Activated naive CD8-positive, alpha-beta T cell treated with anti-CD3 and anti-CD28 coated beads, Interleukin-2, amount 10 ng/mL, durations not matched to agents 7 days and 5 days (primary cell): ENCODE results near the gene STK26. TPM values are rescaled to one million over a fixed set of nuclear protein-coding genes. Genes with fewer than 3 reads are reported as not detected.

Experiments used
- ATAC-seq: fragments of 150-1000 bp; cut with Tn5 transposase; one replicate; pipeline ENCODE4 v1.10.0; 2021; ENCODE audit warnings: low read depth, moderate library complexity
- POLR2A ChIA-PET: fragments of 350-600 bp; sonication (Branson Sonifier 250); formaldehyde crosslinking; loops from one replicate; lab custom pipeline; 2021; ENCODE audit warnings: antibody characterized with exemption; lab: Charles Lee
- DNase-seq: peaks from one replicate; pipeline ENCODE4 v3.0.0; 2021
- H3K27ac Mint-ChIP-seq: one replicate; pipeline ENCODE4 v1.8.0; 2022; ENCODE audit warnings: mild to moderate bottlenecking, mixed read lengths
- H3K27me3 Mint-ChIP-seq: one replicate; pipeline ENCODE4 v1.8.0; 2022; ENCODE audit warnings: mild to moderate bottlenecking, moderate library complexity, mixed read lengths
- H3K36me3 Mint-ChIP-seq: one replicate; pipeline ENCODE4 v1.8.0; 2021; ENCODE audit warnings: mild to moderate bottlenecking, mixed read lengths
- H3K4me1 Mint-ChIP-seq: one replicate; pipeline ENCODE4 v1.8.0; 2021; ENCODE audit warnings: mixed read lengths
- H3K4me3 Mint-ChIP-seq: one replicate; pipeline ENCODE4 v1.8.0; 2022; ENCODE audit warnings: mild to moderate bottlenecking, moderate library complexity, mixed read lengths
- H3K9me3 Mint-ChIP-seq: one replicate; pipeline ENCODE4 v1.8.0; 2021; ENCODE audit warnings: mixed read lengths
- total RNA-seq, 2 experiments: library from RNA; stranded (reverse); gene quantifications; one replicate each; pipeline ENCODE4 v1.2.3, GENCODE V29; 2021

STK26 gene
- total RNA-seq, 2 experiments from 2014 or later = 52.7 to 54.0 TPM

DNA sequence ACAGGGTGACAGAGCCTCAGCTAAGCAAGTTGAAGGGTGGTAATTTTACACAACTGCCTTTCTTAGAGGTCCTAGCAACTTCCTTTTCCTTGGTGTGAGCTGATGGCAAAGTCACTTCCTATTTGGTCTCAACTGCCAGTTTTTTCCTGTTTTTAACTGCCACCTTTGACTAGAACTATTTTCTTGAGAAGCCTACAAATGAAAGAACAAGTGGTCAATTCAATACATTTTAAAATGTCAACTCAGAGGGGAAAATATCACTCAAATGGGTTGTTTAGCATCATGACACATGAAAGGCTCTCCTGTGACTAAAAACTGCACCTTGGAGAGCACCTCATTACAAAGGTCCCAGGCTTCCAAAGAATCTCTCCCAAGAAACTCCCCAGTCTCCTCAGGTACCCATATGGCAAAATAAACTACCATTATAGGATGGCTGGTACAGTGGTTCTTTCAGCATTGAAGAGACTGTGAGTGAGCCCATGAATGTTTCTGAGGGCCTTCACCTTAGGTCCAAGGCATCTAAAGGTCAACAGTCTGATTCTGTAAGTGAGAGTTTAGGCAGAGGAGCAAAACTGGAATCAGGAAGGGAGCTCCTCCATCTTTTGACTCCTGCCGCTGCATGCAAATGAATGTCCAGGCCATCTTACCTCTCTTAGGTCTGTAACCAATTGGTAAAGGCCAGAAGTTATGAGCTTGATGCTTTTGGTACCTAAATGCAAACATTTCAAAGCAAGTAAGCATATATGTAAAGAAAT lies 5.5 kb upstream of the STK26 start:
- DNase-seq (no peak), ATAC-seq (no peak)
- H3K9me3 Mint-ChIP-seq = no peaks in the 10 kb centered on the region
- peaks cover 16% of the 10 kb centered on the region for H3K4me1 Mint-ChIP-seq
- peak overlapping the region; percentile 49 for H3K4me3 Mint-ChIP-seq
- POLR2A ChIA-PET = interaction anchor here (0.6 to 0.7 kb wide), 2 partner anchors 11 to 200 kb away, joined by 3 read pairs; no protein-coding TSS in a partner anchor
- peak overlapping the region; percentile 81 for H3K27ac Mint-ChIP-seq
- peaks cover 2% of the 10 kb centered on the region for H3K36me3 Mint-ChIP-seq
- H3K27me3 Mint-ChIP-seq = no peaks in the 10 kb centered on the region

DNA sequence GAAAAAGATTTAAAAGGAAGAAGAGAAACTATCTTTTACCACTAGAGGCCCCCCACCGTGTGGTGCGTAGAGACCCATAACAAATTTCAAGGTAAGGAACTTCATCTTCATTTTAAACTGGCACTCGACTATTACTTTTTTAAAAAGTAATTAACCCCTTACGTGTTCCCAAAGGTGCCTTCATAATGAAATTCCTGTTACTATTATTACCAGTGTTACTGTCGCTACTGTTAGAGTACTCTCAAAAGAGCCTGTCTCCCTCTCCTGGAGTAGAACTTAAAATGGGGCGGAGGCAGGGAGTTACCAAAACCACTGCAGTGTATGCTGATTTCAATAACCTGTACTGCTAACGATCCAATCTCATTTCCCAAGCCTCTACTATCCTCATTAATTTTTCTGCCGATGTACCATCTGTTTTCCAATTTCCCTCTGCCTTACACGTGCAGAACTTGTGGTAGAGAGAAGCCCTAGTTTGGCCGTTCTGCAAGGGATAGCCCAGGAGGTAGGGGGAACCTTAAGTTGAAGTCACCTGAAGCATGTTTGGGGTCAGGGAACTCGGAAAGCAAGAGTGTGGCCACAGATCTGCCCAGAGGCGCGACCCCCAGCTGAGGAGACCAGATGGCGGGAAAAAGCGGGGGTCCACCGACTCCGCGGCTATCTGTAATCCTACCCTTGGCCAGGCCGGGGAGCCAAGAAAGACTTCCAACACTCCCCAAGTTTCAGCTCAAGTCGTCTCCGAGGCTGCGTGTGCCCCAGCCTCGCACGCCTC lies 720 bp upstream of the STK26 start:
- ATAC-seq (no peak), DNase-seq (no peak)
- H3K27me3 Mint-ChIP-seq = no peaks in the 10 kb centered on the region
- POLR2A ChIA-PET = interaction anchor here (0.8 to 2.9 kb wide), 7 partner anchors 10 to 196 kb away, joined by 3 to 22 read pairs (median 3); partner anchors contain the start of gene RAP2C
- H3K36me3 Mint-ChIP-seq = peaks cover 4% of the 10 kb centered on the region
- peak overlapping the region; percentile 95 for H3K4me3 Mint-ChIP-seq
- H3K4me1 Mint-ChIP-seq = peaks cover 19% of the 10 kb centered on the region
- no peaks in the 10 kb centered on the region for H3K9me3 Mint-ChIP-seq
- H3K27ac Mint-ChIP-seq = peak overlapping the region; percentile 95

DNA sequence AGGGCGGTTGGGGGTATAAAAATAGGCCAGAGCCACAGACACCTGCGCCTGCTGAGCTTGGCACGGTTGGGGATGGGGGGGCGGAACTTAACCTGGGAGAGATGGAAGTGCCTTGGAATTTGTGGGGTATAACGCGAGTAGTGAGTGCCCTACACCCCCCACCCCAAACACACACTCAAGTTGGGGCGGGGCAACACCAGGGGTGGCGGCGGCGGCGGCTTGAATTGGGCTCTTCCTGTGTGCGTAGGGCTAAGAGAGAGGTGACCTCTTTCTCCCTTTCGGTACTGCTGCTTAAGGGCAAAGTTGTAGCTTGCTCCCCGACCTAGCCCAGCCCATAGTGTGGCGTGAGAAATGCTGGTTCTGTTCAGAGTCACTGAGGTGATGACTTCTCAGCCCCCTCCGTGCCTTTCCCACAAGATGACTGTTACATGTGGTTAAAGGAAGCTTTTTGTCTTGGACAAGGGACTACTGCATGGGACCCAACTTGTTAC lies 839 bp downstream of the STK26 start:
- Mint-ChIP-seq H3K27ac (peak overlapping the region; percentile 95), H3K27me3 (no peaks in the 10 kb centered on the region), H3K36me3 (peaks cover 13% of the 10 kb centered on the region), H3K4me1 (peaks cover 25% of the 10 kb centered on the region), H3K9me3 (no peaks in the 10 kb centered on the region), H3K4me3 (peak overlapping the region; percentile 95)
- POLR2A ChIA-PET = interaction anchor here (0.9 to 2.9 kb wide), 7 partner anchors 8 to 464 kb away, joined by 3 to 22 read pairs (median 3); no protein-coding TSS in a partner anchor
- peak; percentile 58 for ATAC-seq
- peak; percentile 59 for DNase-seq

DNA sequence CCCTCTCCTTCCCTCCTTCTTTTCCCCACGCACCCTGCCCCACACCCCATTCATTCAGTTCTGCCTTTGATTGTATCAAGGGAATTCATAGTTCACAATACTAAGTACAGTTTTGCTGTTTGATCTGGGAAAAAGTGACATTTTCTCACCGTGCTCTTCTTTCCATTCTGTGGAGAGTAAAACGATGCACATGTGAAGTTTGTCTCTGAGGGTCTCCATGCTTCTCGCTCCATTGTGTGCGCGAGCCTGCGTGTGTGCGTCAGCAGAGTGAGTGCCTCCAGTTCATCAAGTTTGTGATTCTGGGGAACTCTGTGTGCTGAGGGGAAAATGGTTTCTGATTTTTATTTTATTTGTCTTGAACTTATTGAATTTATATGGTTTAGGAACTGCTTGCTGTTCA lies 1.9 kb downstream of the STK26 start:
- no peak for DNase-seq

DNA sequence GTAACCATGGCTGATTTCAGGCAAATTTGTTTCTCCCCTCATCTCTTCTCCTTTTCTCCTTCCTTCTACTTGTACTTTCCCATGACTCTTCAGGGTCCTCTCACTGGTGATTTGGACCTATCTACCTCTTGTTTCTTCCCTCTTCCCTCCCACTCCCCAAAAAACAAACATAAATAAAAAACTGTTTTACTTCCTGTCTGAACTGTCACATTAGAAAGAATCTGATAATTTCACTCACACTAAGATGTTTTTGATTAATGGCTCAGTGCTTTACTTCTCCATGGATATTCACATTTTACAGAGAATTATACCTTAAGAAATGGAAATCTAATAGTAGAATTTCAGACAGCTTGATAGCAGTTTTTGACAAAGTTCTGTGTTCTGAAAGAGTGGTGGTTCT lies 7.2 kb downstream of the STK26 start:
- Mint-ChIP-seq H3K36me3 (peaks cover 24% of the 10 kb centered on the region), H3K27me3 (no peaks in the 10 kb centered on the region), H3K4me1 (peaks cover 49% of the 10 kb centered on the region), H3K9me3 (no peaks in the 10 kb centered on the region), H3K4me3 (no peak overlapping the region), H3K27ac (peak overlapping the region; percentile 30)
- ATAC-seq (no peak), DNase-seq (no peak)
- POLR2A ChIA-PET = no interaction called here

More for the DNA sequence above, 1.9 kb downstream of the STK26 start:
- Mint-ChIP-seq H3K9me3 (no peaks in the 10 kb centered on the region), H3K36me3 (peaks cover 17% of the 10 kb centered on the region), H3K4me3 (peak overlapping the region; percentile 95), H3K27ac (peak overlapping the region; percentile 89), H3K4me1 (peaks cover 31% of the 10 kb centered on the region), H3K27me3 (no peaks in the 10 kb centered on the region)
- no peak for ATAC-seq
- POLR2A ChIA-PET = interaction anchor here (0.7 to 2.9 kb wide), 5 partner anchors 11 to 1685 kb away, joined by 3 to 22 read pairs (median 3); no protein-coding TSS in a partner anchor

DNA sequence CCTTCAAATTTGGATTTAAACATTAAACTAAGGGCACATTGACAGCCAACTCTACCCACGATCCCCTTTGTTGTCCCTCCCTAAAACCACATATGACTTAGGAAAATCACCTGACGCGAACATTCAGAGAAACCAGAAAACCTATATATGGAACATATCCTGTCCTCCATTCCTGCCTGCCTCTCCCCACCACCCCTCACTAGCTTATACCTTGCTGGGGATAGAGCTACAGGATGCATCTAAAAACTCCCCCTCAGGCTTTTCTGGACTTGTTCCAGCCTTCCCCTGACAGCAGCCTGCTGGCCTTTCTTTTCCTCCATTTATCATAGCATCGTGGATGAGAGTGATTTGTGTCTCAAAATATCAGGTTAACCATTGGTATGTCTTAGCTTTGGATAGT lies 8.8 kb downstream of the STK26 start:
- Mint-ChIP-seq H3K36me3 (peaks cover 24% of the 10 kb centered on the region), H3K4me3 (peak overlapping the region; percentile 56)

DNA sequence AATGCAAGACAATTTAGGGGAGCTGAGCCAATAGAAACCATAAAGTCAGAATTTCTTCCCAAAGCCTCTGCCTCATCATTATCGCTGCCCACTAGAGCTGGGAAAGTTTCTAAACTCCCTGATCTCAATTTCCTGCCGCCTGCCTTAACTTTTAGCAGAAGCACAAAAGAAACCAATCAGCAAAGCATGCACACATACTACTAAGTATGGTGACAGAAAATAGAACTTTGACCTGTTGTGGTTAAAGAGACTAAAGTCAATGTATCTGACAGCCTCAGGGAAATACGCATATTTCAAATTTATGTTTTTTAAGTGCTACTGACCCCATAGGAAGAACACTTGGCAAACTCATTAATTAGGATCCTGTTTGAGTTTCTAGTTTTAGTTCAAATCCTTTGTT lies 10.1 kb downstream of the STK26 start:
- ATAC-seq (no peak), DNase-seq (no peak)
- Mint-ChIP-seq H3K4me1 (peaks cover 50% of the 10 kb centered on the region), H3K27me3 (no peaks in the 10 kb centered on the region), H3K27ac (no peak overlapping the region), H3K4me3 (no peak overlapping the region), H3K9me3 (no peaks in the 10 kb centered on the region), H3K36me3 (peaks cover 19% of the 10 kb centered on the region)
- POLR2A ChIA-PET = interaction anchor here (0.9 to 2.4 kb wide), 2 partner anchors 10 to 44 kb away, joined by 3 to 12 read pairs; partner anchors contain the start of gene STK26

More for the DNA sequence above, 8.8 kb downstream of the STK26 start:
- Mint-ChIP-seq H3K27ac (peak overlapping the region; percentile 63), H3K27me3 (no peaks in the 10 kb centered on the region), H3K9me3 (no peaks in the 10 kb centered on the region), H3K4me1 (peaks cover 52% of the 10 kb centered on the region)
- POLR2A ChIA-PET = interaction anchor here (2.4 kb wide), 1 partner anchor 9 kb away, joined by 12 read pairs; the partner anchor contains the start of gene STK26
- ATAC-seq = no peak
- DNase-seq = no peak

DNA sequence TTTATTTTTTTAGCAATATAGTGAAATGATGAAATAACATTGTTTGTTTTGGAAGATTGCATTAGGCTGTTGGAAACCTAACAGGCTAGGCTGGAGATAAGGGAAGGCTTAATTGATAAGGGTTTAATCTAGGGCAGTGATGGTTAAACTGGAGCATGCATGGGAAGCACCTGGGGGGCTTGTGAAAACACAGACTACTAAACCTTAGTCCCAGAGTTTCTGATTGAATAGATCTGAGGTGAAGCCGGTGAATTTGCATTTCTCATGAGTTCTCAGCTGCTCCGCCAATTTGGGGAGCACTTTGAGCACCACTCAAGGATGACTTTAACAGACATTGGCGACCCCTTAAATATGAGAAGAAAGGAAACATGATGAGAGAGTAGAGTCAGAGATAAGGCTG lies 11.5 kb downstream of the STK26 start:
- ATAC-seq (no peak), DNase-seq (no peak)
- Mint-ChIP-seq H3K36me3 (peaks cover 9% of the 10 kb centered on the region), H3K27ac (no peak overlapping the region), H3K4me1 (peaks cover 40% of the 10 kb centered on the region), H3K4me3 (peak overlapping the region; percentile 35), H3K9me3 (no peaks in the 10 kb centered on the region), H3K27me3 (no peaks in the 10 kb centered on the region)
- POLR2A ChIA-PET = no interaction called here

DNA sequence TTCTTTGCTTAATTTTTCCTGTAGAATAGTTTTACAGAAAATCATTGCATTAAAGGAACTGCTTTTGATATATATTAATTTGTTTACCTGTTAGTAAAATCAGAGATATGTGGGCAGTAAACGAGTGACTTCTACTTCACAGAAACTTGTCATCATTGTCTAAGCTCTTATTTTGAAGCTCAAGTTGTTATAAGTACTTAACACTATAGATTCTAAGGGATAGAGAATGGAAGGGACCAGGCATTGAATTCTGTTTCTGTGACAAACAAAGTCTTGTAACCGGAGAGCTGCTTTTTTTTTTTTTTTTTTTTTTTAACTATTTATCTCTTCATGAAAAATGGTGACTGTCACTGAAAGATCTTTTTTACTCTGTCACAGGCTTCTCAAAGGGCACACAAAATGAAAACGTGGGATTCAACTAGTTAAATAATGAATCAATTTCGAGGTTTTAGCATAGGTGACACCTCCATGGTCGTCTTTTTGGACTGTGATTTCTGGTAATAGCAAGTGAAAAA lies 14.4 kb downstream of the STK26 start:
- Mint-ChIP-seq H3K36me3 (peaks cover 4% of the 10 kb centered on the region), H3K27me3 (no peaks in the 10 kb centered on the region), H3K27ac (no peak overlapping the region), H3K9me3 (no peaks in the 10 kb centered on the region), H3K4me3 (no peak overlapping the region), H3K4me1 (peaks cover 27% of the 10 kb centered on the region)
- ATAC-seq (no peak), DNase-seq (no peak)
- POLR2A ChIA-PET = no interaction called here

DNA sequence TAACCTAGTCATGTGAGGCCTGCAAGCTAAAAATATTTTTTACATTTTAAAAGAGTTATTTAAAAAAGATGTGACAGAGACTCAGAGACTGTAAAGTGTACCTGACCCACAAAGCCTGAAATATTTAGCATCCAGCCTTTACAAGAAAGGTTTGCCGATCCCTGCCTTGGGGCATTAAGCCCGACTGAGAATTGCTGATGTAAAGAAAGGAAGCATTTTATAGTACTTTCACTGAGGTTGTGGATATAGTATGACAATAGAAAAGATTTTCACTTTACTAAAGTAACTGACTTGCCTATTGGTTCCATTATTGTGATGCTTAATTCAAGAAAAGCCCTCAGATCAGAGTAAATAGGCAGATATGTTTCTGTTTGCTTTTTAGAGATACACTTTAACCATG lies 17.0 kb downstream of the STK26 start:
- Mint-ChIP-seq H3K27me3 (no peaks in the 10 kb centered on the region), H3K27ac (no peak overlapping the region), H3K9me3 (no peaks in the 10 kb centered on the region), H3K4me1 (peaks cover 17% of the 10 kb centered on the region), H3K36me3 (peaks cover 3% of the 10 kb centered on the region), H3K4me3 (no peak overlapping the region)
- ATAC-seq = no peak
- no peak for DNase-seq
- POLR2A ChIA-PET = no interaction called here

DNA sequence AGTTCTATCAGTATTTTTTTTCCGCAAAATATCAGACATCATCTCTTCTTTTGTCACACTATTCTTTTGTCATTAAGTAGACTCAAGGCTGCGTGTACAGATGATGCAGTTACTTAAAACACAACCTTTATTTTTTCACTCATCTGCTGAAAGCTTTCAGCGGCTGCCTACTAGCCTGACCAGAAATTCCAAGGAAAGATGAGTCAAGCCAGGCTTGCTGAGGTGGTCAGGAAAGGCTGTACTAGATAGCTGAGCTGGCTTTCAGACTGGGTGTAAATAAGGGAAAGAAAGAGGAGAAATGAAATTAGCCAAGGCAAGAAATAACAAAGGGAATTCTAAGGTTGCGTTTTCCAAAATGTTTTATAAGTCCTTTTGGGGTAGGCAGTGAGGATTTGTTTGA lies 17.9 kb downstream of the STK26 start:
- no peak overlapping the region for H3K27ac Mint-ChIP-seq
- H3K9me3 Mint-ChIP-seq = no peaks in the 10 kb centered on the region
- H3K27me3 Mint-ChIP-seq = no peaks in the 10 kb centered on the region
- no peak for ATAC-seq
- POLR2A ChIA-PET = no interaction called here
- no peak for DNase-seq
- H3K4me3 Mint-ChIP-seq = no peak overlapping the region
- H3K4me1 Mint-ChIP-seq = peaks cover 13% of the 10 kb centered on the region
- H3K36me3 Mint-ChIP-seq = peaks cover 4% of the 10 kb centered on the region

DNA sequence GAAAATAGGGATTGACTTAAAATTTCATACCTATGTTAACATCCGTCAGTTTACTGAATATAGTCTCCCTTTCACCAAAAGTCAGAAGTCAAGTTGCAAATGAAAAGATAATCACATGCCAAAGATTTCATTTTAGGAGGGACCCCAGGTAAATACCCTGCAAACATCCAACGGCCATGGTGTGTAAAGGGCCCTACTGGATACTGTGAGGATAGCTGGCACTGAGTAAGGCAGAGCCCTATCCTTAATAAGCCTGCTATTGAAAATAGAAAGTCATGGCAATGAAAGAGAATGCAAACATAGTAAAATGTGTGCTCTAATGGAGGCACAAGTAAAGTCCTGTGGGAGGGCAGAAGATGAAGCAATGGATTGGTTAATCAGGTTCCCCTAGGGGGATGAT lies 20.9 kb downstream of the STK26 start:
- DNase-seq = no peak
- ATAC-seq = no peak
- POLR2A ChIA-PET = no interaction called here
- Mint-ChIP-seq H3K27ac (no peak overlapping the region), H3K36me3 (peaks cover 4% of the 10 kb centered on the region), H3K27me3 (no peaks in the 10 kb centered on the region), H3K4me3 (no peak overlapping the region), H3K9me3 (no peaks in the 10 kb centered on the region), H3K4me1 (peaks cover 8% of the 10 kb centered on the region)

DNA sequence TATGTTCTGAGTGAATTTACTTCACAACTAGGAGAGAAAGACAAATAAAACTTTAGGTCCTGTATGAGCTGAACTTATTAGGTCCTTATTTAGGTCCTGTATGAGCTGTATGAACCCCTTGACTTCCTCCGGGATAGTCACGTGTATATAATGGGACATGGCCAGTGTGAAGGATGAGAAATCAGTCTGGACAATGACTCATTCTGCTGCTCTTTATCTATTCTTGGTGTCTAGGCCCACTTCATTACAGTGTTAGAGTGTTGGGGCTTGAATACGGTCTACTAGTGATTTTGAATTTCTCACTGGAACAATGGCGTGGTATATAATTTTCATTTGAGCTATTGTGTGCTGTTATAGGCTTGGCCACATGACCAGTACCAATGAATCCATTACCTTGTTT lies 21.9 kb downstream of the STK26 start:
- no peak for ATAC-seq
- H3K9me3 Mint-ChIP-seq = no peaks in the 10 kb centered on the region
- peaks cover 6% of the 10 kb centered on the region for H3K36me3 Mint-ChIP-seq
- DNase-seq = no peak
- peaks cover 8% of the 10 kb centered on the region for H3K4me1 Mint-ChIP-seq
- H3K27ac Mint-ChIP-seq = no peak overlapping the region
- H3K4me3 Mint-ChIP-seq = no peak overlapping the region
- POLR2A ChIA-PET = no interaction called here
- H3K27me3 Mint-ChIP-seq = no peaks in the 10 kb centered on the region
